ENCODE measurements around the gene NPVF.

Gene NPVF

GRCh38 chr7:25228386-25228785, at the start of gene NPVF:
Gene NPVF, minus strand, starts transcription at chr7:25228486. Its CDS starts 47 bp downstream, at chr7:25228439.
- no peak for DNase-seq (ENCODE audit: low read depth in 2 of 2)

GRCh38 chr7:25272265-25272664, 44.0 kb upstream of the NPVF start:
- DNase-seq (ENCODE audit: low read depth in 2 of 2), result no peak

DNA sequence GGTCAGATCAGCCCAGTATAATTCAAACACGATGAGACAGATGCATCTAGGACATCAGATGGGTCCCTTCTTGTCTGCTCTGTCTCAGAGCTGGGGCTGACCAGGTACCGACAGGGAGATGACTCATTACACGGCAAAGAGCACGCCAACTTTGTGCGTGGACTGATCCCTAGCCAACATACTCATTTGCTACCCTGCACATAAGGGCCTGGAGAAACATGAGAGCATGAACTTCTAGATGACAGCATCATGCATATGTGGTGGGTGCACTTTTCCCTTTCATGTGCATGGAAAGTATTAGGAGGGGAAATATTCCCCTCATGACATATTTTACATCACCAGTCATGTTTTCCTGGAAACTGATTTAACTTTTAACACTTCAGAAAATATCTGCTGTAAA, 35.1 kb upstream of the NPVF start:
- DNase-seq (ENCODE audit: low read depth in 2 of 2), result no peak

DNA sequence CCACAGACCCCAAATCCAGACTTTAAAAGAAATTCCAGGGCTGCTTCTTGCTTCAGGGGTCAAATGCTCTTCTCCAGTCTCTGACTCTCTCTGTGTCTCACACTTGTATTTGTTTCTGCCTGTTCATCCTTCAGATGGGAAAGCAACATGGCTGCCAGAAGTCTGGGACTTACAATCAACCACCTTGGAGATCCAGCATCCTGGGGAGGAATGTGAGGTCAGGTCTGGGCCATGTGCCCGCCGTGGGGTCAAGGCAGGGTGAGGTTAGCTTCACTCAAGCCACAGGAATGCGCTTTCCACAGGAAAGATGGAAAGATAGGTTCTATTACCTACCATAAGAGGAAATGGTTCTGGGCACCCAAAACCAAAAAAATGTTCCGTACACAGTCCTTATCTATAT, 34.3 kb upstream of the NPVF start:
- DNase-seq (ENCODE audit: low read depth in 2 of 2), result no peak

- no peak for DNase-seq (ENCODE audit: low read depth in 2 of 2)
These were observed 33.4 kb upstream of the NPVF start for GRCh38 chr7:25261545-25262140.

GRCh38 chr7:25260862-25261494, 32.7 kb upstream of the NPVF start:
- DNase-seq (ENCODE audit: low read depth in 2 of 2), result no peak

- DNase-seq (ENCODE audit: low read depth in 2 of 2), result peak; percentile 23 to 42
These were observed 31.4 kb upstream of the NPVF start for GRCh38 chr7:25259487-25260243.

DNA sequence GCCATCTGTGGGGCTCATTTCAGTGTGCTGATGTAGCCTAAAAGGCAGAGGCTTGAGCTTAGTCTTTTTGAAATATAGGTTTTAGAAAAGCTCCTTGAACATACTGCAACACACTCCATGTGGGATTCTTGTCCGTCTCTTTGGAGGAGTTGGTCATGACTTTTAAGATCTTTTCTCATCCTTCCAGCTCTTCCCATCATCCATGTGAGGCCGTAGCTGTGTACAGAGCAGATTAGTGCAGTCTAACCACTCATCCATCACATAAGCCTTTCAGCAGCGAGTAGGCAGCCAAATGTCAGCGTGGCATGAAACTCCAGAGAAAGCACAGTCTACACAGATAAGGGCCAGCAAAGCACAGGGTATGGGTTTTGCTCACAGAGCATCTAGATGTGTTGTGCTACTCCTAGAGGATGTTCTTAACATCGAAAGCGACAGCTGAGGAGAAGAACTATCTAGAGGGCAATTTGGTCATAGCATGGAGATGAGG, 28.1 kb upstream of the NPVF start:
- DNase-seq (ENCODE audit: low read depth in 2 of 2), result no peak

DNA sequence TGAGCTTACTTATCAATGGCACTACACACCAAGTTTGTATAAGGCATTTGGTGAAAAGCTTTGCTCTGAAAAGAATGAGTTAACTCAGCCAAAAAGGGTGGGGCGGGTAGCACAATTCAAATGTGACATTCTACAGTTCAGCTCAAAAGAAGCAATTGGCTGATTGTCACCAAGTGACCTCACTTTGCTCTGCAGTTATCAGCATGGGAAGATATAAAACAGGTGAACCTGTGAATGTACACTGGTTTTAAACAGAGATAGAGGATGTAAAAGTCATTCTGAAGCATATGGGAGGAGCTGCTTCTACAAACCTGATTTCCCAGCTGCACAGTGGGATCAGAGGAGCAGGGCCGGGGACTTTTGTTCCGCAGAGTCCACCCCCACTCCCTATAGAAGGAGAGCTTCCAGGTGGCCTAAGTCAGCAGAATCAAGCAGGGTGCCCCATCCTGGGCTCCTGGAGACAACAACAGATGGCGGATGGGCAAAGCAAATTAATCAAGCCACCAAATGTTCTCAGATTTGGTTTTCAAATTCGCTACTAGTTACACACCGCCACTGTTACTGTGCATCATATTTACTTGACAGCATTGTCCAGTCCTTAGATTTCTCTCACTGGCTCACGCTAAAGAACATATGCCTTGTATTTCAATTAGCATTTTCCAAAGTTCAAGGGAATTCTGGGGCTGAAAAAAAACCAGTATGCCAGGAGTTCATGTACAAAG, 27.5 kb upstream of the NPVF start:
- DNase-seq (ENCODE audit: low read depth in 2 of 2), result no peak

- DNase-seq (ENCODE audit: low read depth in 2 of 2), result no peak
These were observed 26.3 kb upstream of the NPVF start for GRCh38 chr7:25254604-25255003.

- DNase-seq (ENCODE audit: low read depth in 2 of 2), result no peak
These were observed 25.4 kb upstream of the NPVF start for GRCh38 chr7:25253714-25254113.

DNA sequence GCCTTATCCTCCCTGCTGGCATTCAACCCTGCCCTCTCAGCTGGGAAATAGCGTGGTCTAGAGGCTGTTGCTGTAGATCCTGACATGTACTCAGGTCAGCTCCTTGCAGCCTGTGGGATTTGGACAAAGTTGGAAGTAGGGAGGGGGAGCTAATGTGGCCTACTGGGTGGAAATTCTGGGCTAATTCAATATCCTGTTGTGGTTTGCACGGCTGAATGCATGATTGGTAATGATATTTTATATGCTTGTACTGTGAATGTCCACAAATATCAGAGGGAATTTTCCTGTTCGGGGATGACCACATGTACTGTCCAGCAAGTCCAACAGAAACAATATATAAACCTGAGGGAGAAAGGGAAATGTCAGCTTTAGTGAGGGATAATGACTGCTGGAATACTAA, 22.1 kb upstream of the NPVF start:
- DNase-seq (ENCODE audit: low read depth in 2 of 2), result no peak

GRCh38 chr7:25249772-25250171, 21.5 kb upstream of the NPVF start:
- DNase-seq (ENCODE audit: low read depth in 2 of 2), result no peak

- no peak for DNase-seq (ENCODE audit: low read depth in 2 of 2)
These were observed 18.0 kb upstream of the NPVF start for GRCh38 chr7:25246306-25246705.

DNA sequence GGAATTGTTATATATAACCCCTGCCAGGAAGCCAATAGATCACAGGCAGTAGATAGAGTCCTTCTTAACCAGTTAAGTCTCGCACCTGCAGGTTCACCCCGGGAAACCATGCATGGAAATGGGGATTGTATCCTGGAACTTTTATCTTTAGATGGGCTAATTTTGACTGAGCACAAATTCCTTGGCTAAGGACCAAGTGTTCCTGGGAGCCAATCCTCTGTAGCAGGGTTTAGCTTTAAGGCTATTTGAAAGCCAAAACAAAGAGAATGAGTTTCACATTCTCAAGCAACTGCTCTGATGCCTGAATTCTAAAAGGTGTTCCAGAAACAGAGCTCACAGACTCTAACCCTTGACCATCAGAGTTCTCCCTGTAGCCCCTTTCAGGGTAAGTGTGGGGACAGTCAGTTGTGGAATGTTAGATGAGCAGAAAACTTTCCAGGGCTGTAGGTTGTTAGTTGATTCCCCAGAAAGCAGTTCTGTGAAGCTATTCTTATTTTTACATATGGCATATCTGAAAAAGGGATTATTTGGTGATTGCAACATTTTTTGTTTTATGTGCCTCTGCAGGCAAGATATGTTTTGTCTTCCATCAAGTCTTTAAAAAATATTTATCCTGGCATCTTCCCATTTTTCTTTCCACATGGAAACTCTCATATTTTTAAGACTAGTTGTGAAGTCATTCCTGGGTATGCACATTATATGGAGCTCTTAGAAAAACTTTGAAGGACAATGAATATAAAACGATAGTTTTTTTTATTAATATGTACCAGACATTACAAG, 16.2 kb upstream of the NPVF start:
- no peak for DNase-seq (ENCODE audit: low read depth in 2 of 2)

DNA sequence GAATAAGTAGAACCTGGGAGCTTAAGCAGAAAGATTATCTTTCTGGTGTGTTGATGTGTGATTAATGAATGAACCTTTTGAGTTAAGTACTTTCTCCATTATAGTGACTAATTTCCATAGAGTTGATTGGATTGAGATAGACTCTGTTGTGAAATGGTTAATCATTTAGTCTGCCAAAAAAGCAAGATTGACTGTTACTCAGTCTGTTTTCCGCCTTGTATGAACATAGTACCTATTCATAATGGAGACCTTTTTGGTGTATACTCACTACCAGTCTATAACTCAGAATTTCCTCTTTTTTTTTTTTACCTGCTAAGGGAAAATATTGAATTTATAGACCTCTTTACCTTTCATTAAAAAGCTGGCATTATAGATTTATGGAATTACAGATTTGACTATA, 14.4 kb upstream of the NPVF start:
- no peak for DNase-seq (ENCODE audit: low read depth in 2 of 2)

- no peak for DNase-seq (ENCODE audit: low read depth in 2 of 2)
These were observed 12.6 kb upstream of the NPVF start for GRCh38 chr7:25240896-25241295.

DNA sequence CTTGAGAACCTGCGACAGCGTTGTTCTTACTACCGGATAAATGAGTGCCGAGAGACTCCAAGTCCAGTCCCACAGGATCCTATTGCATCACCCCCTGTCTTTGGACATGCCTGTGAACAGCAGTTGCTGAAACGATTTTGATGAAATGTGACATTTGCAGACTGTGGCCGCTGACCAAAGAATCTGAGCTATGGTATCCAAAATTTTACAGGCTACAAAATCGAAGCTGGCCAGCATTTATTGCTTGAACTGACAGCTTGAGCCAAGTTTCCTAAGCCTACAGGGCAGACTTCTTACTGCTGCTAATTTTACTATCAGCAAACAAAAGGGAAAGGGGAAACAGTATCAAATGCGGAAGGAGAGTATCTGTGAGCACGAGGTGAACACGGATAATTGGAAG, 12.1 kb upstream of the NPVF start:
- no peak for DNase-seq (ENCODE audit: low read depth in 2 of 2)

GRCh38 chr7:25239888-25240287, 11.6 kb upstream of the NPVF start:
- DNase-seq (ENCODE audit: low read depth in 2 of 2), result no peak

DNA sequence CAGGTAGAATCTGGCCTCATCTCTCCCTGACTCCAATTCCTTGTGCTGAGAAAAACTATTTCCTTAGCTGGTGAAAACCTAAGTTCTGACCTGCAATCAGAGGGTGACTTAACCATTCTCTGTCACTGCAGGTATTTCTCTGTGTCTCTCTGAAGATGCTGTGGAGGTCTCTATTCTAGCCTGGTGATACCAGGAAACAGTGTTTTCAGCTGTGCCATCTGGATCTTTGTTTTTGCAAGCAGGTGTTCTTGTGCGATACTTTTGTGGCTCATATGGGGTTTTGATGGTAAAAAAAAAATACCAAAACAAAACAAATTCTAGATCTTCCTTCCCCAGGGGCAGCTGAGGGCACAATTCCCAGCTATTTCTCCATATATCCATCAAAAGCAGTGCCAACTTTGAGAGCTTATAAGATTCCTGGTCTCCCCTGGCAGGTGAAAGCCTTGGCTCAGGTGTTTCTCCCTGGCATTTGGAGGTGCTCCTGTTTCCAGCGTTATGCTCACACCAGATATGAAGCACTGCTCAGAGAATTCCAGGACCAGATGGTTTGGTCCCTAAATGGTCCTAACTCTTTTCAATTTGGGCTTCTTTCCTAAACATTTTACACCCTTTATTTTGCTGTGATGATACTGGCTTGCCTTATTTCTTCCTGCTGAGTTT, 9.9 kb upstream of the NPVF start:
- no peak for DNase-seq (ENCODE audit: low read depth in 2 of 2)

- no peak for DNase-seq (ENCODE audit: low read depth in 2 of 2)
These were observed 7.2 kb upstream of the NPVF start for GRCh38 chr7:25235471-25235870.

Measured in stimulated activated CD4-positive, alpha-beta T cell treated with anti-CD3 and anti-CD28 coated beads, Interleukin-1b, Interleukin-23, amount 100 ng/mL, for 1 hour (primary cell).